ENCODE results near the gene STAM2.
"Not testable (repeated sequence)": the region's sequence is repeated elsewhere in the genome, so short reads cannot be mapped to it uniquely, and the experiment has no call there.

Gene STAM2

DNA sequence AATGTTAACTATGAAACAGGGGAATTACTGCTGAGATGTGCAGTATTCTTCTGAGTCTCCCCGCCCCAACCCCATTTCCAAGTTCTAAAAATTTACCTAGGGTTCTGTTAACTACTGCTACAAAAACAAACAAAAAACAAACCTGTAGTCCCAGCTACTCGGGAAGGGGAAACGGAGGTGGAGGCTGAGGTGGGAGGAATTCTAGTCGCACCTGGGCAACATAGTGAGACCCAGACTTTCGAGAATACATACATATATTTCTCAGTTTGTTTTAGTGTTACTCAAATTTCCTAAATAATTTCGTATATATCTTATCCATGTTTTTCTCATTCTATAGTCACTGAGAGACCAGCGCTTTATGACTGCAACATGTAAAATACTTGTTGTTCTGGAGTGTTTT, 989 bp downstream of the STAM2 start:
- Histone ChIP-seq H3K4me3 (peak overlapping the region; percentile 55 to 88 (median 67)), H3K27ac (peak overlapping the region in 19 of 21 experiments; percentile 94 to 100 (median 98))

DNA sequence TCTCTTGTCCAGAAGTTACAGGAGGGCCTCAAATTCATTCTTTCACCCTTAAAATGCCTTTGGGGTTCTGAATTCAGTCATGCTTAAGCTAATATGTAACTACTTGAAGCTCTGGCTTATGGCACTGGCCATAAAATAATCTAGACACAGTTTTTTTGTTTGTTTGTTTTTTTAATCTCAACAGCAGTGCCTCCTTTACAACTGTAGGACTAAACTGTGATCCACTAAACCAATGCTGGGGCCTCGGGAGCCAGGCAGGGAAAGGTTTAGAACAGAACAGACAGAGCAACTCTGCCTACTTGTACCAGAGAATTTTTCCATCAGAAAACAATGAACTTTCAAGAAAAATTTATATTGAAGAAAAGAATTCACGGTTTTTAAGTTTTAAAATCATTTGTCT, 1.7 kb downstream of the STAM2 start:
- peak overlapping the region in 3 of 21 experiments; percentile 31 to 98 (median 96) for H3K27ac ChIP-seq
- H3K4me3 ChIP-seq, result peak overlapping the region in 1 of 7 experiments; percentile 88

DNA sequence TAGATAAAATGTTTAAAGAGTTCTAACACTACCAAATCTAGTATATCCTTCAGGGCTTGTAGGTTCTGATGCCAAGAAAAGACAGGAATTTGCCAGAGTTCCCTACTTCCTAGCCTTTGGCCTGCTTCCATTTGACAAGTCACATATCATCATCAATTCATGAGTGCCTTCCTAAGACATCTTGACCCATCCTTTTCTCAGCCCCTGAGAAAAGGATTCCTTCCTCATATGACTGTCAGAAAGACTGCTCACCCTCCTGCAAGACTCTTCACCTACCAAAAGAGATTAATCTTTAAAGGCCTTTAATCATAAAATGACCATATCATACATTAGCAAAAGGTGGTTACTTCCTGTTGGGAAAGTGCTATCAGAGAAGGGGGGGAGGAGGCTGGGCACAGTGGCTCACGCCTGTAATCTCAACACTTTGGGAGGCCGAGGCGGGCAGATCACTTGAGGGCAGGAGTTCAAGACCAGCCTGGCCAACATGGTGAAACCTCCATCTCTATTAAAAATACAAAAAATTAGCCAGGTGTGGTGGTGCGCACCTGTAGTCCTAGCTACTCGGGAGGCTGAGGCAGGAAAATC, 3.3 kb downstream of the STAM2 start:
- not testable (repeated sequence) for H3K4me3 ChIP-seq
- peak overlapping the region in 13 of 21 experiments; percentile 2 to 73 (median 54) for H3K27ac ChIP-seq

DNA sequence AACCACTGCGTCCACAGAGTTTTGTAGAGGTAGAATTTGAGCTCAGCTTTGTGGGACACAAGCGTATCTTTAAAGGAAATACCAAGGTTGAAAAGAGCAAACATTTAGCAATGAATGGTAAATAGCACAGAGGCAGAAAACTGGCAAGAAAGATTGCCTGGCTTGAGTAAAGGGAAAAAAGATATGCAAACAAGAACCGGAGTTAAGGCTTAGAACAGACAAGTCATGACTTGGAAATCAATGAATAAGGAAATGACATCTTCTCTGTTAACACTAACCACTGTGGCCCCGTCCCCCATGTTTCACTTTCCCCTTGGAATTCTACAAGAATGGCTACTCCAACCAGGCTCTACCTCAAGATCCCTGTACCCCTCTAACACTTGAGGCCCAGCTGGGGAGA, 3.8 kb downstream of the STAM2 start:
- Histone ChIP-seq H3K4me3 (no peak overlapping the region), H3K27ac (peak overlapping the region in 16 of 21 experiments; percentile 2 to 73 (median 44))

DNA sequence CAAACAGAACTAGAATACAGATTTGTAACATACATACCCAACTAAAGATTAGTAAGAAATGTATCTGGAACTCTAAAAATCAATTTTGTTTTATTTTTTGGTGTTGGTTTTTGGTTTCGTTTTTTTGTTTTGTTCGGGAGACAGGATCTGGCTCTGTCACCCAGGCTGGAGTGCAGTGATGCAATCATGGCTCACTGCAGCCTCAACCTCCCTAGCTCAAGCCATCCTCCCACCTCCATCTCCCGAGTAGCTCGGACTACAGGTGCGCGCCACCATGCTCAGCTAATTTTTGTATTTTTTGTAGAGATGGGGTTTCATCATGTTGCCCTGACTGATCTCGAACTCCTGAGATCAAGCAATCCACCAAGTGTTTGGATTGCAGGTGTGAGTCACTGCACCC, 6.4 kb downstream of the STAM2 start:
- not testable (repeated sequence) for H3K4me3 ChIP-seq, H3K27ac ChIP-seq

DNA sequence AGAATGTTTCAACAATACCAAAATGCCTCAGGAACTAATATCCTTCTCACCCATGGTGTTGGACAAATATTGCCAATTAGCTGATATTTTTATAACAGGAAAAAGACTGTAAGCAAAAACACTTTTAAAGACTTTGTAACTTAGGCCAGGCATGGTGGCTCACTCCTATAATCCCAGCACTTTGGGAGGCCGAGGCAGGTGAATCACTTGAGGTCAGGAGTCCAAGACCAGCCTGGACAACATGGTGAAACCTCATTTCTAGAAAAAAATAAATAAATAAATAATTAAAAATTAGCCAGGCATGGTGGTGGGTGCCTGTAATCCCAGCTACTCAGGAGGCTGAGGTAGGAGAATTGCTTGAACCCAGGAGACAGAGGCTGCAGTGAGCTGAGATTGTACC, 8.1 kb downstream of the STAM2 start:
- not testable (repeated sequence) for H3K4me3 ChIP-seq
- H3K27ac ChIP-seq, result peak overlapping the region in 2 of 21 experiments; percentile 27 to 51

DNA sequence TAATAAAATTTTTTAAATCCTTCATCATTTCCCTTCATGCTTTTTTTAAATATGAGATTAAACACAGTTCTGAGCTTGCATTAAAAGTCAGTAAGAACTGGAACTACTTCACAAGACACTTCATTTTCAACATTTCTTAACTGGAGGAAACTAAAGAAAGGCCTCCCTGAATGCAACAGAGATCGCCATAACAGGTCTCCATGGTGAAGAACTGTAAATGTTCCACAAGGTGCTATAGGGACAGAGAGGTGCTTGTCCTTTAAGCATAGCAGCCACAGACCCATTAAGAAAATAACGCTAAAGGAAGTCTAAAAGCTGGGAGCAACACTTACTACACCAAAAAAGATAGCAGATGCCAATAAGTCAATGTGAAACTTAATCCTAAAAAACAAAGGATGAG, 8.5 kb downstream of the STAM2 start:
- peak overlapping the region in 2 of 21 experiments; percentile 27 to 51 for H3K27ac ChIP-seq
- no peak overlapping the region for H3K4me3 ChIP-seq

DNA sequence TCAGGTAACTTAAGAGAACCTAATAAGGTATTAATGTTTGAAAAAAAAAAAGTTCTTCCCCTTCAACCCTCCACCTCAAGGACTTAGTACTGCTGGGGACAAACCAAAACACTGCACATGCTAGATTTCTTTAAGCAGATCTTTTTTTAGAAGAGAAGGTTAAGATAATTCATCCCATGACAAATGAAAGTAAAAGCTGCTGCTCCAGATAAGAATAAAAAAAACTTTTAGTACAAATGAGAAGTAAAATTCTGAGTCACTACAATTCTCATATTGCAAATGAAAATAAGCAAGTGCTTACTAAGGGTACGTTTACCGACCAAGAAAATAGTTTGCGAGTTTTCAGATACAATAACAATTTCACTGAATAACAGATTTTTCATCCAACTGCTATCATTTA, 8.9 kb downstream of the STAM2 start:
- Histone ChIP-seq H3K27ac (peak overlapping the region in 1 of 21 experiments; percentile 7), H3K4me3 (no peak overlapping the region)

DNA sequence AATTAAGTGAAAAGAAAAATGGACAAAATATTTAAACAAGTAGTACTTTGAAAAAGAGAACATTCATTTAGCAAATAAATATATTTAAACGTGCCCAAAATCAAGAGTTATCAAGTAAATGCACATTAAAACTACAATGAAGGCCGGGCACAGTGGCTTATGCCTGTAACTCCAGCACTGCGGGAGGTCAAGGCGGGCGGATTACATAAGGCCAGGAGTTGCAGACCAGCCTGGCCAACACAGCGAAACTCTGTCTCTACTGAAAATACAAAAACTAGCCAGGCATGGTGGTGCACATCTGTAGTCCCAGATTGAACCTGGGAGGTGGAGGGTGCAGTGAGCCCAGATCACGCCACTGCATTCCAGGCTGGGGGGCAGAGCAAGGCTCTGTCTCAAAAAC, 9.8 kb downstream of the STAM2 start:
- Histone ChIP-seq H3K4me3 (no peak overlapping the region), H3K27ac (no peak overlapping the region)

DNA sequence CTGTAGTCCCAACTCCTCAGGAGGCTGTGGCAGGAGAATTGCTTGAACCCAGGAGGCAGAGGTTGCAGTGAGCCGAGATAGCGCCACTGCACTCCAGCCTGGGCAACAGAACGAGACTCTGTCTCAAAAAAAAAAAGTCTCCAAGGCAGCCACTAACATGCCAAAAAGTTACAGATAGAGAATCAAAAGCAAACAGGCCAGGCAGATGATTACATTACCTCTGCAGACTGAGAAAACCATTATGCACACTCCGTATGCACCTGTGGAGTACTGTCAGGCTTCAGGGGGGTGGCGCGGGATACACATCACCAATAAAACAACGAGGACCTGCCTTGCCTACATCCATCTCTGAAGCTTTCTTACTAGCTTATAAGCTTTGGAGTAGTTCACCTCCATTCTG, 10.3 kb downstream of the STAM2 start:
- Histone ChIP-seq H3K27ac (no peak overlapping the region), H3K4me3 (no peak overlapping the region)

DNA sequence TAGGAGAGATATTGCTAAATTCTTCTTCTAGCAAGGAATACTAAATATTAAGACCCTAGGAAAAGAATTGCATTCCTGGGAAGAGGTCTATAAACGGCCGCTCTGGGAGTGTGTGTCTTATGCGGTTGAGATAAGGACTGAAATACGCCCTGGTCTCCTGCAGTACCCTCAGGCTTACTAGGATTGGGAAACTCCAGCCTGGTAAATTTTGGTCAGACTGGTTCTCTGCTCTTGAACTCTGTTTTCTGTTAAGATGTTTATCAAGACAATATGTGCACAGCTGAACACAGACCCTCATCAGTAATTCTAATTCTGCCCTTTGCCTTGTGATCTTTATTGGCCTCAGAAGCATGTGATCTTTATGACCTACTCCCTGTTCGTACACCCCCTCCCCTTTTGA, 11.9 kb downstream of the STAM2 start:
- not testable (repeated sequence) for H3K4me3 ChIP-seq, H3K27ac ChIP-seq

DNA sequence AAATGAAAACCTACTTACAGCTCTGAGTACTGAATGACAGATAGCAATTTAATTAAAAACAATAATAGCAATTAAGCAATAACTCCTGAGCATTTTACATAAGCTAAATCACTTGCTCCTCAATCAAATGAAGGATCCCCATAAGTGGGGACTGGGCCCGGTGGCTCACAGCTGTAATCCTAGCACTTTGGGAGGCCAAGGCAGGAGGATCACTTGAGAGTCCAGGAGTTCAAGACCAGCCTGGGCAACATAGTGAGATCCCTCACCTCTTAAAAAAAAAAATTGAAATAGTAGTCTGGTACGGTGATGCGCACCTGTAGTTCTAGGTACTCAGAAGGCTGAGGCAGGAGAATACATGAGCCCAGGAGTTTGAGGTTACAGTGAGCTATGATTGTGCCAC, 13.4 kb downstream of the STAM2 start:
- no peak overlapping the region for H3K27ac ChIP-seq
- no peak overlapping the region for H3K4me3 ChIP-seq

DNA sequence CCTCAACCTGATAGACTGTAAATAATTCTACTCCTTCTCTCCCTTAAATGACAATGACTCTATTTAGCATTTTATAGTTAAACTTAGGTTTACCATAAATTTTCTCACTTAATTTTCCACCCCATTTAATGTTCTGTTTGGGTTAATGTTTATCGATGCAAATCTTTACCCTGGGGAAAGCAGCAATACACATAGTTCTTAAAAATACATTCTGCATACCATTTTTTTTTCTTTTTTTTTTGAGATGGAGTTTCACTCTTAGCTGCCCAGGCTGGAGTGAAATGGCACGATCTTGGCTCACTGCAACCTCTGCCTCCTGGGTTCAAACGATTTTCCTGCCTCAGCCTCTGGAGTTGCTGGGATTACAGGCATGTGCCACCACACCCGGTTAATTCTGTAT, 14.0 kb downstream of the STAM2 start:
- Histone ChIP-seq H3K27ac (no peak overlapping the region), H3K4me3 (no peak overlapping the region)

DNA sequence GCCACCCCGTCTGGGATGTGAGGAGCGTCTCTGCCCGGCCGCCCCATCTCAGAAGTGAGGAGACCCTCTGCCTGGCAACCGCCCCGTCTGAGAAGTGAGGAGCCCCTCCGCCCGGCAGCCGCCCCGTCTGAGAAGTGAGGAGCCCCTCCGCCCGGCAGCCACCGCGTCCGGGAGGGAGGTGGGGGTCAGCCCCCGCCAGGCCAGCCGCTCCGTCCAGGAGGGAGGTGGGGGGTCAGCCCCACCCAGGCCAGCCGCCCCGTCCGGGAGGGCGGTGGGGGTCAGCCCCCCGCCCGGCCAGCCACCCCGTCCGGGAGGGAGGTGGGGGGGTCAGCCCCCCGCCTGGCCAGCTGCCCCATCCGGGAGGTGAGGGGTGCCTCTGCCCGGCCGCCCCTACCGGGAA, 15.2 kb downstream of the STAM2 start:
- not testable (repeated sequence) for H3K27ac ChIP-seq, H3K4me3 ChIP-seq

DNA sequence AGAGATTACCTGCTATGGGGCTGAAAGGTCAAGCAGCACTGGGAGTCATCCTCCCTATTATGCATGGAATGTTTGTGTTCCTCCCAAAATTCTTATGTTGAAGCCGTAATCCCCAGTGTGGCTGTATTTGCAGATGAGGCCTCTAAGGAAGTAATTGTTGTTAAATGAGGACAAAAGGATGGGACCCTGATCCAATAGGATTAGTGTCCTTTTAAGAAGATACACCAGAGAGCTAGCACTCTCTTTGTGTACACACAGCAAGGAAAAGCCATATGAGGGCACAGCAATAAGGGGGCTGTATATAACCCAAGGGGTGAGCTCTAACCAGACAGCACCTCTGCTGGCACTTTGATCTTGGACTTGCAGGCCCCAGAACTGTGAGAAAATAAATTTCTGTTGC, 18.3 kb downstream of the STAM2 start:
- H3K27ac ChIP-seq, result no peak overlapping the region
- H3K4me3 ChIP-seq, result no peak overlapping the region

DNA sequence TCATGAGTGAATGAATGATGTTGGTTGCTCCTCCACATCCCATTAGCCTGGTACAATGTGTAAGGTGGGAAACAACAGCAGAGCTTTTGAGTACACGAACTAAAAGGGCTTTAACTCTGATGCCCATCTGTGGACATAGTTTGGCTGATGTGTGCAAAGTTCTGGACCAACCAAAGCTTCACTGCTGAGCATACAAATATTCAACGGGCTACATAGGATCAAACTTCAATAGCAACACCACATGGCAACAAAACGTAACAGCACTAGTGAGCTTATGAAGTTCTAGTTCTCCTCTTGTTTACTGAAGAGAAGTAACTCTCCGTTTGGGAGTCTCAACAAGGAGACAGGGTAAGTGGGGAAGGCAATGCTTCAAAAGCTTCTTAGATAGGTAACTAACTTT, 20.4 kb downstream of the STAM2 start:
- no peak overlapping the region for H3K27ac ChIP-seq
- H3K4me3 ChIP-seq, result no peak overlapping the region

DNA sequence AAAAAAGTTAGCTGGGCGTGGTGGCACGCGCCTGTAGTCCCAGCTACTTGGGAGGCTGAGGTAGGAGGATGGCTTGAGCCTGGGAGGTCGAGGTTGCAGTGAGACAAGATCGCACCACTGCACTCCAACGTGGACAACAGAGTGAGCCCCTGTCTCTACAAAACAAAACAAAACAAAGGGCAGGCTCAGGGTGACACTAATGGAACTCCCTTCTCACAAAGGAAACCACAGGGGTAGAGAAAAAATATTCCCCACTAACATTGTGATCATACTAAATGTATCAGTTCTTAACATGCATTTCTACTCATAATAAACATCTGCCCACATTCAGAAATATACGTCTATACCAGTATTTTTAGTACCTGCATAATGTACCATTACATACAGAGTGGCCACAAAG, 21.1 kb downstream of the STAM2 start:
- H3K27ac ChIP-seq, result no peak overlapping the region

DNA sequence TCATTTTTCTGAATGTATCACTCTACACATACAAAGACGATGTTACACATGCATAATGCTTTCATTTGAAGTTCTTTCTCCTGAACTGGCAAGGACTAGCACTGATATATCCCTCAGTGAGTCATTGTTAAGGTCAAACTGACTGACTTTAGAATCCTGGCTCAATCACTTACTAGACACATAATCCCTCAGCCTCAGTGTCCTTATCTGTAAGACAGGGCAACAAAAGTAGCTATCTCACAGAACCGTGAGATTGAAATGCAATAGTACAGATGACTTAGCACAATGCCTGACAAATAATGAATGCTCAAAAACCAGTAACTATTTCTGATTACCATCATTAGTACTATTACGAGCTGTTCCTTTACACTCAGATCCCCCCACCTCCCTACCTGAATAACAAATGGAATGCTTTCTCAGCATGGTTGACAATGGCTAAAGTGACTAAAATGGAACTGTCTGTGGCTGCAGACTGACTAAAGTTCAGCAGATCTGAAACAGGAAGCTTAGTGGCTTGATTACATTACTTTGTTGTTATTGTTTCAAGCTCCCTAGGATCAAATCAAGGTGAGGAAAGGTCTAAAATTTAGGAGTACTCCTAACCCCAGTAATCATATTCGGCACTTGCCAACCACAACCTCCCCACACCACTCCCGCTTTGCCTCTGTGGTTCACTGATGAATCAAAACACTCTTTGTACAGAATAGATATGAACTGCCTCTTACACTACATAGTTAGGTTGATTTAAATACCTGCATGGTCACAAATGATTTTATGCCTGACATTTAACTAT, 40.9 kb downstream of the STAM2 start:
- no peak overlapping the region for H3K27ac ChIP-seq
- no peak overlapping the region for H3K4me3 ChIP-seq

More for the DNA sequence above, 21.1 kb downstream of the STAM2 start:
- H3K4me3 ChIP-seq, result no peak overlapping the region

DNA sequence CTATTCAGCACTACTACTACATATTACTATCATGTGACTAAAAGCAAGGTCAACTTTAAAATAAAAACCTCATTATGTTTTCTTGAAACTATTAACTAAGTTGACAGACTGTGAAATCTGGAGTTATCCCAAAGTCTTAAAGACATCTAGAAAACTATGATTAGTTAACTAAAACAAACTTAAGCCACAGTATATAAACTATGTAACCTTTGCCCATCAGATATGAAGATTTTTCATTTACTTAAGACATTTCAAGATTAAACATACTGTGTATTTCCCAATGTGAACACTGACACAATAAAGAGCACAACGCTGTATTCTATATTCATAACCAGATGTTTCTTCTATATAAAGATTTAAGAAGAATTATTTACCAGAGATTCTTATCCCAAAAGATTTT, 43.3 kb downstream of the STAM2 start:
- H3K4me3 ChIP-seq, result no peak overlapping the region
- no peak overlapping the region for H3K27ac ChIP-seq

DNA sequence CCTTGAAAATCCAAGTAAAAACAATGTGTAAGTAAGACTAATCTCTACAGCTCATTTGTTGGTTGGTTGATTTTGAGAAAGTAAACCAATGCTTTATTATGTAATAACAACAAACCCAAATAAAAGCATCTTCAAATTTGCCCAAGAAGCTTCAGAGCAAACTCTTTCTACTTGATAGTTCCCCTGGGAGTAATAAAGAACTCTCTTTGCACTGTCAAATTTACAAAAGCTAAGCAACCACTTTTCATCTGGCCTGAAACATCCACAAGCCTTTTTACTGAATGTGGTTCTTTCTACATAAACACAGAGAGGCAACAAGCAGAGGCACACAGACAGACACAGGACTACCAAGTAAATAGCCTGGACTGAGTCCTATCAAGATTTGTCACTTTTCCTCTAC, 47.9 kb downstream of the STAM2 start:
- H3K4me3 ChIP-seq, result no peak overlapping the region
- H3K27ac ChIP-seq, result no peak overlapping the region

DNA sequence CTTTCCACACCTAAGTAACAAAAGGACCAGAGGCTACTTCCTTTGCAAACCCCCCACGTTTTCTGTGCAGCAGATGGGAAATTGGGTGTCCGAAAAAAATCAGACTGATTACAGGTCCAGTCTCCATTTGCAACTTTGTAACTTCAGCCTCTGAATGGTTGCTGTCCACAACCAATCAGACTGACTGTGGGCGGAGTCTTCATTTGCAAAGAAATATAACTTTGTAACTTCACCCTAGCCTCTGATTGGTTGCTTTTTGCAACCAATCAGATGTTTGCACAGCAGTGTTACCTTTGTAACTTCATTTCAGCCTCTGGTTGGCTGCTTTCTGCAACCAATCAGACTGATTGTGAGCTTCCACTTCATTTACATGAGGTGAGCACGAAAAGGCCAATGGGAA, 48.9 kb downstream of the STAM2 start:
- H3K27ac ChIP-seq, result no peak overlapping the region
- no peak overlapping the region for H3K4me3 ChIP-seq

DNA sequence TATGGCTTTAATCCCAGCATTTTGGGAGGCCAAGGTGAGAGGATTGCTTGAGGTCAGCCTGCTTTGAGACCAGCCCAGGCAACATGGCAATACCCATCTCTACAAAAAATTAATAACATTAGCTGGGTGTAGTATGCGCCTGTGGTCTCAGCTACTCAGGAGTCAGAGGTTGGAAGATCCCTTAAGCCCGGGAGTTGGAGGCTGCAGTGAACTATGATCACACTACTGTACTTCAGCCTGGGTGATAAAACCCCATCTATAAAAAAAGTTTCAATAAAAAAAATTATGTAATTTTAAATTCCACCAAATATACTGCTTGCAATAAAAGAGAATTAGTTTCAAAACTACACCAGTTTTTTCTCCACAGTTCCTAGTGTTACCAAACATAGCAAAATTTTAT, 53.4 kb downstream of the STAM2 start:
- H3K27ac ChIP-seq, result no peak overlapping the region
- no peak overlapping the region for H3K4me3 ChIP-seq
